ENCODE results near the gene BASP1. TPM values are rescaled to one million over a fixed set of nuclear protein-coding genes. Genes with fewer than 3 reads are reported as not detected.

Gene BASP1
- total RNA-seq, 2 donors from 2014 or later: 60.3 to 63.0 TPM

GRCh38 chr5:17302106-17302505 lies 84.7 kb downstream of the BASP1 start:
- Histone ChIP-seq H3K9ac (ENCODE audit: extremely low read depth, low read length, poor library complexity, severe bottlenecking) (no peak overlapping the region), H3K4me1 (ENCODE audit: control insufficient read depth, insufficient read depth, low read length) (peaks cover 8% of the 10 kb centered on the region), H3K36me3 (ENCODE audit: control insufficient read depth, insufficient read depth, low read length) (no peaks in the 10 kb centered on the region), H3K27ac (ENCODE audit: low read depth, low read length) (no peak overlapping the region), H3K9me3 (ENCODE audit: control insufficient read depth, low read length) (no peaks in the 10 kb centered on the region), H3K27me3 (ENCODE audit: control insufficient read depth, insufficient read depth, low read length, poor library complexity, severe bottlenecking) (no peaks in the 10 kb centered on the region), H3K4me3 (ENCODE audit: low read length) (no peak overlapping the region)
- H3K4me3 Mint-ChIP-seq: no peak overlapping the region
- 95 to 97% methylated on average over 2 to 3 of the region's 3 CpGs for WGBS, 2 experiments (ENCODE audit: insufficient coverage in 1 of 2, insufficient read length in 1 of 2)
- TF ChIP-seq CTCF (conservative IDR thresholded peaks at IDR 0.05): no peak
- H3K9me3 Mint-ChIP-seq: no peaks in the 10 kb centered on the region
- DNase-seq: no peak
- no peak overlapping the region for H3K27ac Mint-ChIP-seq
- peaks cover 24% of the 10 kb centered on the region for H3K4me1 Mint-ChIP-seq
- no peaks in the 10 kb centered on the region for H3K27me3 Mint-ChIP-seq (ENCODE audit: insufficient read depth)
- no peaks in the 10 kb centered on the region for H3K36me3 Mint-ChIP-seq (ENCODE audit: low read depth)

- Mint-ChIP-seq H3K27me3 (ENCODE audit: insufficient read depth) (no peaks in the 10 kb centered on the region), H3K27ac (no peak overlapping the region), H3K36me3 (ENCODE audit: low read depth) (no peaks in the 10 kb centered on the region), H3K4me1 (peaks cover 24% of the 10 kb centered on the region), H3K4me3 (no peak overlapping the region), H3K9me3 (no peaks in the 10 kb centered on the region)
- no peaks in the 10 kb centered on the region for H3K9me3 ChIP-seq (ENCODE audit: control insufficient read depth, low read length)
- H3K27me3 ChIP-seq (ENCODE audit: control insufficient read depth, insufficient read depth, low read length, poor library complexity, severe bottlenecking): no peaks in the 10 kb centered on the region
- peaks cover 8% of the 10 kb centered on the region for H3K4me1 ChIP-seq (ENCODE audit: control insufficient read depth, insufficient read depth, low read length)
- no peak for DNase-seq
- TF ChIP-seq CTCF (conservative IDR thresholded peaks at IDR 0.05): no peak
- WGBS, 2 experiments (ENCODE audit: insufficient coverage in 1 of 2, insufficient read length in 1 of 2): 92 to 96% methylated on average over 2 to 4 of the region's 4 CpGs
- no peaks in the 10 kb centered on the region for H3K36me3 ChIP-seq (ENCODE audit: control insufficient read depth, insufficient read depth, low read length)
- H3K4me3 ChIP-seq (ENCODE audit: low read length): no peak overlapping the region
- H3K27ac ChIP-seq (ENCODE audit: low read depth, low read length): no peak overlapping the region
- H3K9ac ChIP-seq (ENCODE audit: extremely low read depth, low read length, poor library complexity, severe bottlenecking): no peak overlapping the region
These were observed 85.2 kb downstream of the BASP1 start for GRCh38 chr5:17302604-17303003.

DNA sequence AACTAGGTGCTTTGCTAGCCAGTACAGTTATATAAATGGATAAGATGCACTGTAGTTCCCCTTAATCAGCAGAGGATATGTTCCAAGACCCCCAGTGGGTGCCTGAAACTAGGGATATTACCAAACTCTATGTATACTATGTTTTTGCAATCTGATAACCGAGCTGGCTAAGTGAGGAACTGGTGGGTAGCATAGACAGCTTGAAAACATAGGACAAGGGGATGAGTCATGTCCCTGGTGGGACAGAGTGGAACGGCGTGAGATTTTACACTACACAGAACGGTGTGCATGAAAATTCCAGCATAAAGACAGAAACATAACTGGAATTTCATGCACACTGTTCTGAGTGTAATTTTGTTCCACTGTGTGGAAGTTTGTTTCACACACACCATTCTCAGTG lies 86.9 kb downstream of the BASP1 start:
- H3K27me3 ChIP-seq (ENCODE audit: control insufficient read depth, insufficient read depth, low read length, poor library complexity, severe bottlenecking): no peaks in the 10 kb centered on the region
- no peak overlapping the region for H3K4me3 ChIP-seq (ENCODE audit: low read length)
- Mint-ChIP-seq H3K4me1 (peaks cover 24% of the 10 kb centered on the region), H3K9me3 (no peaks in the 10 kb centered on the region), H3K27me3 (ENCODE audit: insufficient read depth) (no peaks in the 10 kb centered on the region), H3K36me3 (ENCODE audit: low read depth) (no peaks in the 10 kb centered on the region), H3K4me3 (no peak overlapping the region), H3K27ac (no peak overlapping the region)
- WGBS, 2 experiments (ENCODE audit: insufficient coverage in 1 of 2, insufficient read length in 1 of 2): 89 to 95% methylated on average over 3 to 4 of the region's 4 CpGs
- no peak for DNase-seq
- no peak overlapping the region for H3K9ac ChIP-seq (ENCODE audit: extremely low read depth, low read length, poor library complexity, severe bottlenecking)
- H3K9me3 ChIP-seq (ENCODE audit: control insufficient read depth, low read length): no peaks in the 10 kb centered on the region
- no peak for TF ChIP-seq CTCF (conservative IDR thresholded peaks at IDR 0.05)
- H3K27ac ChIP-seq (ENCODE audit: low read depth, low read length): no peak overlapping the region
- H3K36me3 ChIP-seq (ENCODE audit: control insufficient read depth, insufficient read depth, low read length): no peaks in the 10 kb centered on the region
- H3K4me1 ChIP-seq (ENCODE audit: control insufficient read depth, insufficient read depth, low read length): peaks cover 8% of the 10 kb centered on the region
